ENCODE measurements around the gene GUCA1C. TPM values are rescaled to one million over a fixed set of nuclear protein-coding genes. Genes with fewer than 3 reads are reported as not detected.

Gene GUCA1C
- total and polyA plus RNA-seq, 2 of the 13 experiments (the other 11 are each of a cell fraction or from before 2014, with no cell fraction given) = not detected

DNA sequence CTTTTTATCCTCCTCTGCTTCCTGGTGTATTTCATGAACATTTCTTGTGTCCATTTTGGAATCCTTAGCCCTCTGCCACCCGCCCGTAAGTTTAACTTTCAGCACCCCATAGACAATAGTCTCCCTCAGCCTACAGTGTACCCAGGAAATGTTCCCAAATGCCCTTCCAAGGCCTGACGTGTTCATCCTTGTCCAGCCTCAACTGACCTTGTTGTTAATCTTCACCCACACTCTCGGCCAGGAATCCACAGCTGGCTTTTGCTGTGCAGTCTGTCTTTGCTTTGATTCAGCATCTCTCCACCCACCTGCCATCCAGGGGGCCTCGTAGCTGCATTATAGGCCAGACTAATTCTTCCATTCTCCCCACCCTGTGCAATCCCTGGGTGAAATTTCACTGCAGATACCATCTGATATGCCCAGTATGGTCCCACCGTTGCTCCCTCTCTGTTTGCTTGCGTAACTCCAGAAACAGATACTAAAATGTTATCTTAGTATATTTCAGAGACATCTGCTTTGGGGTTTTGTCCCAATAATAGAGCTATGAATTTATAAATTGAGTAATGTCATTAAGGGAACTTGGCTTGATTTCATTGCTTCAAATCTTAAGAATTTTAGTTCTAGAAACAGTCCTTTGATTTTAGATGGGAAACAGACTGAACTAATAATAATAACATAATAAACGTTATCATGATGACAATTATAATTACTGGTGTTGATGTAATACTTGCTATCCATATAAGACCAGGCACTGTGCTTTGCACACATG lies 16.6 kb downstream of the GUCA1C start:
- 28% methylated on average over 8 of the region's 8 CpGs for whole genome bisulfite sequencing (ENCODE audit: low lambda C conversion rate)
- H3K4me3 ChIP-seq (replicated peaks in 1 of 3; ENCODE audit: insufficient read depth in 1 of 3, low read depth in 2 of 3, low read length in 3 of 3) = no peak overlapping the region
- H3K79me2 ChIP-seq (ENCODE audit: insufficient read depth, low read length) = no peaks in the 10 kb centered on the region

More for the DNA sequence above, 16.6 kb downstream of the GUCA1C start:
- no peaks in the 10 kb centered on the region for H3K27me3 ChIP-seq (ENCODE audit: control insufficient read depth in 1 of 2, insufficient read depth in 2 of 2, low read length in 2 of 2)
- no peak for TF ChIP-seq SAP130 (CRISPR knock-in tag; IDR thresholded peaks at IDR 0.05; ENCODE audit: low read depth)
- TF ChIP-seq, protein P1, sequence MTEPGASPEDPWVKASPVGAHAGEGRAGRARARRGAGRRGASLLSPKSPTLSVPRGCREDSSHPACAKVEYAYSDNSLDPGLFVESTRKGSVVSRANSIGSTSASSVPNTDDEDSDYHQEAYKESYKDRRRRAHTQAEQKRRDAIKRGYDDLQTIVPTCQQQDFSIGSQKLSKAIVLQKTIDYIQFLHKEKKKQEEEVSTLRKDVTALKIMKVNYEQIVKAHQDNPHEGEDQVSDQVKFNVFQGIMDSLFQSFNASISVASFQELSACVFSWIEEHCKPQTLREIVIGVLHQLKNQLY (CRISPR knock-in tag; IDR thresholded peaks at IDR 0.05) = no peak
- no peak for TF ChIP-seq EHMT2 (IDR thresholded peaks at IDR 0.05; ENCODE audit: borderline replicate concordance, low read depth, low read length)
- no peak for TF ChIP-seq ZNF557 (CRISPR knock-in tag; IDR thresholded peaks at IDR 0.05)
- TF ChIP-seq ZNF713 (CRISPR knock-in tag; IDR thresholded peaks at IDR 0.05) = no peak
- no peak for TF ChIP-seq ZHX1 (CRISPR knock-in tag; IDR thresholded peaks at IDR 0.05; ENCODE audit: low read depth)
- no peak for TF ChIP-seq ZGPAT (CRISPR knock-in tag; IDR thresholded peaks at IDR 0.05)
- no peak for TF ChIP-seq ZNF292 (CRISPR knock-in tag; IDR thresholded peaks at IDR 0.05; ENCODE audit: borderline replicate concordance, low read depth)
- POLR2A ChIA-PET = no interaction called here
- DNase-seq (ENCODE audit: low spot score) (no peak), ATAC-seq (no peak), FAIRE-seq (no peak)
- no peak overlapping the region for H3K4me2 ChIP-seq (ENCODE audit: low read depth, low read length)
- intact Hi-C loops (cut with micrococcal nuclease; ENCODE audit: unreplicated experiment) = no loop called here
- H3K9me3 ChIP-seq (ENCODE audit: low read length) = no peaks in the 10 kb centered on the region
- no peak overlapping the region for H3K27ac ChIP-seq (ENCODE audit: extremely low read length, insufficient read depth, low read length)
- BruUV-seq (replicated peaks) = no TSS peak
- in situ Hi-C loops (cut with HindIII; ENCODE audit: extremely low pct_ligation_motif_present, low pct_unique_long_range_greater_than_20kb) = no loop called here
- no peak overlapping the region for H2AFZ ChIP-seq (ENCODE audit: low read length)
- H3K9ac ChIP-seq (ENCODE audit: insufficient read depth, low read depth, low read length) = no peak overlapping the region
- no peaks in the 10 kb centered on the region for H3K4me1 ChIP-seq (ENCODE audit: insufficient read depth, low read length)
- CTCF ChIA-PET (ENCODE audit: low intra/inter-chr PET ratio, low total read pairs) = no interaction called here
- no peaks in the 10 kb centered on the region for H4K20me1 ChIP-seq (ENCODE audit: insufficient read depth, low read length)
- H3K36me3 ChIP-seq (replicated peaks in 1 of 2; ENCODE audit: control insufficient read depth in 1 of 2, insufficient read depth in 2 of 2, low read length in 2 of 2) = no peaks in the 10 kb centered on the region
